Measurements from ENCODE around the gene TTC32. TPM values are rescaled to one million over a fixed set of nuclear protein-coding genes. Genes with fewer than 3 reads are reported as not detected.

The TTC32 gene
- total RNA-seq, 1 donor from 2014 or later = 4.2 TPM

DNA sequence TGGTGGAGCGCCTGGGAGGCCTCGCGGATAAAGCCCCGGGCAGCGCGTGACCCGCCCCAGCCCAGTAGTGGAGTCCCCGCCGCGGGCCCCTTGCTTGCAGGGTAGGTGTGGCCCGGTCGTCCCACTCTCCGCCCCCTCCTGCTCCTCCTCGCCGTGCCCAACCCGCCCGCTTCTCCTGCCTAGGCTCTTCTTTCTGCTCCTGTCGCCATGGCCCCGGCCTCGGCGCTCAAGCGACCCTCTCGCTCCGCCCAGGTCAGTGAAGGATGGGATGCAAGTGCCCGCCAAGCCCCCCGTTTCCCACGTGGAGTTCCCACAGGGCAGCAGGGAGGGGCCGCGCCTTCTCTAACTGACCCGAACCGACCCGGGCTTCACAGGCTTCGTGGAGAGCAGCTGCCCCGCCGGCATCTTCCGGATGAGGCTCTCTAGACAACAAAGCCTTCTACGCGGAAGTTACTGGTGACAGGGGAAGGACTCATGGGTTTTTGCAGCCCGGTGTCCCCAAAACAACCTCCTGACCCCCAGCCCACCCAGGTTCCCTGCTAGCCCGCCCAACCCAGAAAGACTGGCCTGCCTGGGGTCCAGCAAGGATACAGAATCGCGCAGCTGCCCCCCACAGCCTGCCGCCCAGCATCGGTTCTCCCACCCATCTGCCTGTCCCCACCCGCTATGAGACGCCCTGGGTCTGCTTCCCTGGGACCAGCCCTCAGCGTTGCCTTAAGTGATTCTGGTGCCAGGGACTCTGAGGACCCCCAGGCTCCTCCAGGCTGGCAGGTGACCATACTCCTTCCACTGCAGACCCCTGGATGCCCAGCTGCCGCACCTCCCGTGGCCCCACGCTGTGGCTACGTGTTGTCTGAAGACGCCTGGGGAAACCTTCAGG is 32.8 kb downstream of the TTC32 start:
- H3K4me1 Mint-ChIP-seq (ENCODE audit: low read depth, unreplicated experiment) = peaks cover 19% of the 10 kb centered on the region
- Histone ChIP-seq H3K4me1 (ENCODE audit: insufficient read depth, low read length) (peaks cover 6% of the 10 kb centered on the region), H3K27me3 (ENCODE audit: insufficient read depth, low read length) (peaks cover 8% of the 10 kb centered on the region), H3K27ac (ENCODE audit: low read depth, low read length) (no peak overlapping the region), H3K9ac (ENCODE audit: low read length) (peak overlapping the region; percentile 56), H3K79me2 (ENCODE audit: insufficient read depth, low read length) (no peaks in the 10 kb centered on the region), H3K9me3 (ENCODE audit: insufficient read depth, low read depth, low read length) (no peaks in the 10 kb centered on the region), H3K4me3 (ENCODE audit: insufficient read depth, low read depth, low read length) (peak overlapping the region; percentile 56), H3K4me2 (ENCODE audit: low read length) (peak overlapping the region; percentile 90), H3K36me3 (ENCODE audit: insufficient read depth, low read length) (no peaks in the 10 kb centered on the region), H4K20me1 (ENCODE audit: insufficient read depth, low read length) (no peaks in the 10 kb centered on the region), H2AFZ (ENCODE audit: low read depth, low read length) (peak overlapping the region; percentile 80)
- no peak for FAIRE-seq
- H3K4me3 Mint-ChIP-seq (ENCODE audit: unreplicated experiment) = peak overlapping the region; percentile 64
- peaks cover 32% of the 10 kb centered on the region for H3K27me3 Mint-ChIP-seq (ENCODE audit: low read depth, unreplicated experiment)
- peaks cover 6% of the 10 kb centered on the region for H3K9me3 Mint-ChIP-seq (ENCODE audit: unreplicated experiment)
- no peak for DNase-seq (ENCODE audit: low read depth)
- TF ChIP-seq, protein P1, sequence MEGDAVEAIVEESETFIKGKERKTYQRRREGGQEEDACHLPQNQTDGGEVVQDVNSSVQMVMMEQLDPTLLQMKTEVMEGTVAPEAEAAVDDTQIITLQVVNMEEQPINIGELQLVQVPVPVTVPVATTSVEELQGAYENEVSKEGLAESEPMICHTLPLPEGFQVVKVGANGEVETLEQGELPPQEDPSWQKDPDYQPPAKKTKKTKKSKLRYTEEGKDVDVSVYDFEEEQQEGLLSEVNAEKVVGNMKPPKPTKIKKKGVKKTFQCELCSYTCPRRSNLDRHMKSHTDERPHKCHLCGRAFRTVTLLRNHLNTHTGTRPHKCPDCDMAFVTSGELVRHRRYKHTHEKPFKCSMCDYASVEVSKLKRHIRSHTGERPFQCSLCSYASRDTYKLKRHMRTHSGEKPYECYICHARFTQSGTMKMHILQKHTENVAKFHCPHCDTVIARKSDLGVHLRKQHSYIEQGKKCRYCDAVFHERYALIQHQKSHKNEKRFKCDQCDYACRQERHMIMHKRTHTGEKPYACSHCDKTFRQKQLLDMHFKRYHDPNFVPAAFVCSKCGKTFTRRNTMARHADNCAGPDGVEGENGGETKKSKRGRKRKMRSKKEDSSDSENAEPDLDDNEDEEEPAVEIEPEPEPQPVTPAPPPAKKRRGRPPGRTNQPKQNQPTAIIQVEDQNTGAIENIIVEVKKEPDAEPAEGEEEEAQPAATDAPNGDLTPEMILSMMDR (IDR thresholded peaks at IDR 0.05; ENCODE audit: insufficient read depth, low read depth, low read length) = no peak
- TF ChIP-seq EZH2 (IDR thresholded peaks at IDR 0.05; ENCODE audit: insufficient read depth, low read length) = no peak
- H3K27ac Mint-ChIP-seq (ENCODE audit: unreplicated experiment) = no peak overlapping the region
- H3K36me3 Mint-ChIP-seq (ENCODE audit: low read depth, unreplicated experiment) = peaks cover 5% of the 10 kb centered on the region

DNA sequence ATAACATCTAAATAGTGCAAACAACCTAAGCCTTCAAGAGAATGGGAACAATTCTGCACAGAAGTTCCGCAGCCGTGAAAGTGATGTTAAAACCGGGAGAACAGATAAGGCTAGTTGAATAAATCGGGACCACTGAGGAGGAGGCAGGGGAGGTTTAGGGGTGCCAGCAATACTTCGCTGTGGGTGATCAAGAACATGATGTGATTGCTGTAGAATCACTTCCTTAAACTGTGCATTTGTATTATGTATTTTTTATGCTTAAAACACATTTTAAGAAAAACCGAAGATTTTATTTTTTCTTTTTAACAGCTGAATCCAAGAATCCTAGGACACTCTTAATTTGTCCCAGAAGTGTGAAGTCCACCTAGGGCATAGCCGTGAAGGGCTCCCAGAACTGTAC is 33.6 kb downstream of the TTC32 start:
- peaks cover 32% of the 10 kb centered on the region for H3K27me3 Mint-ChIP-seq (ENCODE audit: low read depth, unreplicated experiment)
- H3K27ac Mint-ChIP-seq (ENCODE audit: unreplicated experiment) = no peak overlapping the region
- Histone ChIP-seq H3K79me2 (ENCODE audit: insufficient read depth, low read length) (no peaks in the 10 kb centered on the region), H4K20me1 (ENCODE audit: insufficient read depth, low read length) (no peaks in the 10 kb centered on the region), H3K27ac (ENCODE audit: low read depth, low read length) (no peak overlapping the region), H3K27me3 (ENCODE audit: insufficient read depth, low read length) (peaks cover 8% of the 10 kb centered on the region), H3K9me3 (ENCODE audit: insufficient read depth, low read depth, low read length) (no peaks in the 10 kb centered on the region), H3K4me2 (ENCODE audit: low read length) (peak overlapping the region; percentile 90), H3K4me1 (ENCODE audit: insufficient read depth, low read length) (peaks cover 11% of the 10 kb centered on the region), H3K9ac (ENCODE audit: low read length) (peak overlapping the region; percentile 56), H2AFZ (ENCODE audit: low read depth, low read length) (peak overlapping the region; percentile 80), H3K36me3 (ENCODE audit: insufficient read depth, low read length) (no peaks in the 10 kb centered on the region), H3K4me3 (ENCODE audit: insufficient read depth, low read depth, low read length) (peak overlapping the region; percentile 56)
- peaks cover 19% of the 10 kb centered on the region for H3K4me1 Mint-ChIP-seq (ENCODE audit: low read depth, unreplicated experiment)
- H3K4me3 Mint-ChIP-seq (ENCODE audit: unreplicated experiment) = no peak overlapping the region
- TF ChIP-seq, protein P1 (IDR thresholded peaks at IDR 0.05; ENCODE audit: insufficient read depth, low read depth, low read length) = no peak
- no peak for TF ChIP-seq EZH2 (IDR thresholded peaks at IDR 0.05; ENCODE audit: insufficient read depth, low read length)
- FAIRE-seq = no peak
- peaks cover 6% of the 10 kb centered on the region for H3K9me3 Mint-ChIP-seq (ENCODE audit: unreplicated experiment)
- no peak for DNase-seq (ENCODE audit: low read depth)
- peaks cover 5% of the 10 kb centered on the region for H3K36me3 Mint-ChIP-seq (ENCODE audit: low read depth, unreplicated experiment)

DNA sequence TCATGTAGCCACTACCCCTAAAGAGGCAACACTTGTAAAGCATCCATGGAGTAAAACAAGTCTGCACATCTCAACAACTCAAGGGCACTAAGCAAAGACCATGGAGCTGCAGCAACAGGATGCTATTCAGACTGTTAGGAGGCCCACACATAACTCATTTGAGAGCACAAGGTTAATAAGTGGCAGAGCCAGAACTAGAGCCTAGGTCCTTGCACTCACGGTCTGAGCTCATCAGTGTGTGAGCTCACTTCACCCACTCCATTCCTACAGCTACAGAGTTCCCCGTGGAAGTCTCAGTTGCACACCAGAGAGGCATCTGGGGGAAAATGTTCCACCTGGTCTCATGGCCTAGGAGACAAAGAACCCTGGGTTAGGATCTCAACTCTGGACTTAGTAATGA is 35.0 kb downstream of the TTC32 start:
- H3K27ac Mint-ChIP-seq (ENCODE audit: unreplicated experiment) = no peak overlapping the region
- no peak overlapping the region for H2AFZ ChIP-seq (ENCODE audit: low read depth, low read length)
- H3K4me2 ChIP-seq (ENCODE audit: low read length) = no peak overlapping the region
- H3K27ac ChIP-seq (ENCODE audit: low read depth, low read length) = no peak overlapping the region
- H3K27me3 Mint-ChIP-seq (ENCODE audit: low read depth, unreplicated experiment) = peaks cover 26% of the 10 kb centered on the region
- H3K36me3 ChIP-seq (ENCODE audit: insufficient read depth, low read length) = no peaks in the 10 kb centered on the region
- no peak for DNase-seq (ENCODE audit: low read depth)
- peaks cover 6% of the 10 kb centered on the region for H3K9me3 Mint-ChIP-seq (ENCODE audit: unreplicated experiment)
- H3K4me3 ChIP-seq (ENCODE audit: insufficient read depth, low read depth, low read length) = no peak overlapping the region
- H3K4me1 Mint-ChIP-seq (ENCODE audit: low read depth, unreplicated experiment) = peaks cover 21% of the 10 kb centered on the region
- no peak overlapping the region for H3K4me3 Mint-ChIP-seq (ENCODE audit: unreplicated experiment)
- H4K20me1 ChIP-seq (ENCODE audit: insufficient read depth, low read length) = no peaks in the 10 kb centered on the region
- H3K79me2 ChIP-seq (ENCODE audit: insufficient read depth, low read length) = no peaks in the 10 kb centered on the region
- peaks cover 8% of the 10 kb centered on the region for H3K27me3 ChIP-seq (ENCODE audit: insufficient read depth, low read length)
- no peaks in the 10 kb centered on the region for H3K9me3 ChIP-seq (ENCODE audit: insufficient read depth, low read depth, low read length)
- H3K36me3 Mint-ChIP-seq (ENCODE audit: low read depth, unreplicated experiment) = peaks cover 5% of the 10 kb centered on the region
- no peak overlapping the region for H3K9ac ChIP-seq (ENCODE audit: low read length)
- no peak for TF ChIP-seq EZH2 (IDR thresholded peaks at IDR 0.05; ENCODE audit: insufficient read depth, low read length)
- TF ChIP-seq, protein P1 (IDR thresholded peaks at IDR 0.05; ENCODE audit: insufficient read depth, low read depth, low read length) = no peak
- peaks cover 11% of the 10 kb centered on the region for H3K4me1 ChIP-seq (ENCODE audit: insufficient read depth, low read length)
- no peak for FAIRE-seq

Data from astrocyte (in vitro differentiated cells and primary cell).